Activated CD8-positive, alpha-beta memory T cell treated with anti-CD3 and anti-CD28 coated beads for 1 hour (primary cell): ENCODE data around the gene B3GALNT2.
"Not testable (repeated sequence)": the region's sequence is repeated elsewhere in the genome, so short reads cannot be mapped to it uniquely, and the experiment has no call there.

Experiments used
- DNase-seq, 2 donors: peaks; one replicate each; pipeline ENCODE4 v3.0.0-alpha.2; 2020; ENCODE audit warnings: low read depth in 1 of 2; ENCODE audit errors: extremely low read depth in 1 of 2

B3GALNT2 gene

GRCh38 chr1:235504494-235505222 lies 406 bp upstream of the B3GALNT2 start:
- peak; percentile 93 to 96 for DNase-seq

DNA sequence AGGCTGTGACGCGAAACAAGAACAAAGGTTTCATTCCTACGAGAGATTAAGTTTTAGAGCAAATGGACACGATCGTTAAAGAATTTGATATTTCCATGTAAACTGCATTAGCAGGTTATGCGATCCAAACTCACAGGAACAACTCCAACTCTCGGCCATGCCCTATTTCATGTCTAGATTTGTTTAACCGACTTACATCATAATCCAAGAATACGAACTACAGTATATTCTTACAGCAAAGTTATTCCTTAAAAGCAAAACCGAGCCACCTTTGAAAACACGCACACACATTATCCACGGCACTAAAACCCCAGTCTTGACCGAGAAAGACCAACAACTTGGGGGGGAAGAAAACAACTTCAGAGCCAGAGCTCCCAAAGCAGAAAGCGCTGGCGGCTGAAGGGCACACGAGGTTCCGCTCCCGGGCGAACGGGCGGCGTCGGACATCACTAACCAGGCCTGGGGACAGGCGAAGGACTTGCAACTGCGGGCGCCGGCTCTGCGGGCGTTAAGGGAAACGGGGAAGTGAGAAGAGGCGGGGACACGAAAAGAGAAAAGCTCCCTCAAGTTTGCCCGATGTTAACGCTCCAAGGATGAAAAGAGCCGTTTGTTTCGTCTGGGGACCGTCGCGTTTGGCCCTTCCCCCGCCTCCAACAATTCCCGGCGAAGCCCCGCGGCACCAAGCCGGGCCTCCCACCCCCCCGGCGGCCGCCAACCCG lies 690 bp downstream of the B3GALNT2 start:
- no peak for DNase-seq

- no peak for DNase-seq
Observed at GRCh38 chr1:235502601-235503402, 1.4 kb downstream of the B3GALNT2 start.

- DNase-seq, result no peak
Observed at GRCh38 chr1:235500971-235501540, 3.2 kb downstream of the B3GALNT2 start.

DNA sequence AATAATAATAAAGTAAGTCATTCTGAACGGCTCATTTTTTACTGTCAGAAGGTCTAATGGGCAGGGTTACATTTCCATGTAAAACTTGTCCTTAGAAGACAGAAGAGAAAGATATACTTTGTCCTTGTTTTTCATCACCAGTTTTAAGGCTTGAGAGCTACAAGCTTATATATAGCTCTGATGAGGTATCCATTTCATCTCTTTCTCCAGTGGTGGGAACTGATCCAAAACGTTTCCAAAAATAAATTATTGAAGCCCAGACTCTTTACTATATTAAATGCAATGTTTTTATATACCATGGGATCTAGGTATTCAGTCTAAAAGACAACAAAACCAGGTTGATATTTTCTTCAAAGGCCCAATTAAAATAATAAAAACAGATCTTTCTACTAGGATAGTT lies 8.7 kb downstream of the B3GALNT2 start:
- no peak for DNase-seq

GRCh38 chr1:235495030-235495429 lies 9.2 kb downstream of the B3GALNT2 start:
- no peak for DNase-seq

- no peak for DNase-seq
Observed at GRCh38 chr1:235494531-235494930, 9.7 kb downstream of the B3GALNT2 start.

GRCh38 chr1:235491644-235492043 lies 12.6 kb downstream of the B3GALNT2 start:
- DNase-seq, result no peak

DNA sequence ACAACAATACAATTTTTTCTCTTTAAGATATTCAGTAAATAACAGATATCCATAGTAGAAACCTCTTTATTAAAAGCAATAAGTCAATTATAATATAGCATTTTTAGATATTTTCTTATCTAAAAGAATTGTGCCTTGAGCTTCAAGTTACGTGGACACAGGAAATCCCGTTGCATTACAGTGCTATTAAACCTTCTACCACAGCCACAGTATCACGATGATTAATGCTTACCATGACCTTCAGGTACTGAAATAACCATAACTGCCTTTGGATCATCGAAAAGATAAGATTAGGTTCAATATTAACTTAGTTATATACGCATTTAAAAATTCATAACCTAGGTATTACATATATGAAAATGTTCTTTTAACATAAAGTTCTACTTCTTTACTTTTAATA lies 17.9 kb downstream of the B3GALNT2 start:
- no peak for DNase-seq

DNA sequence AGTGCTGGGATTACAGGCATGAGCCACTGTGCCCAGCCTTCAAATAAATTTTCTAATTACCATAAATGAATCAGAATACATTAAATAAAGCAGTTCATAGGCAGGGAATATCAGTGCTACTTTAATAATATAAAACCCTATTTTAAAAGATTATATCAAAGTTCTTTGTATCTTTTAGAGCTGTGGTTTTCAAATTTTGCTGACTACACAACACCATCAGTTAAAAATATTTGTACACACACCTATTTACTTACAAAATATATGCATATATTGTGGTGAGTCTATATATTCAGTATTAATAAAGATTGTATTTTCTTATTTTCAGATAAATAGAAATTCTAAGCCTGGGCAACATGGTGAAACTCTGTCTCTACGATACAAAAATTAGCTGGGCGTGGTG lies 18.7 kb downstream of the B3GALNT2 start:
- DNase-seq, result no peak

DNA sequence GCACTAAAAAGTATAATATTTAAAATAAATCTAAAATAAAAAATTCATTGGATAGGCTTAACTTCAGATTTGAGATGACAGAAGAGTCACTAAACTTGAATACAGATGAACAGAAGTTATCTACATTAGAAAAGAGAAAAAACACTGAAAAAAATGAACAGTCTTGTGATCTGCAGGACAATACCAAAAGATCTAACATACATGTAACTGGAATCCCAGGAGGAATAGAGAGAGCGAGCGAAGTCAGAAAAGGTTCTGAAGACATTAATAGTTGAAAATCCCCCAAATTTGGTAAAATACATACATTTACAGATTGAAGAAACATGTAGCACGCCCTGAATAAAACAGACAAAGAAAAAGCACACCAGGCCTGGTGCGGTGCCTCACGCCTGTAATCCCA lies 21.2 kb downstream of the B3GALNT2 start:
- no peak for DNase-seq

DNA sequence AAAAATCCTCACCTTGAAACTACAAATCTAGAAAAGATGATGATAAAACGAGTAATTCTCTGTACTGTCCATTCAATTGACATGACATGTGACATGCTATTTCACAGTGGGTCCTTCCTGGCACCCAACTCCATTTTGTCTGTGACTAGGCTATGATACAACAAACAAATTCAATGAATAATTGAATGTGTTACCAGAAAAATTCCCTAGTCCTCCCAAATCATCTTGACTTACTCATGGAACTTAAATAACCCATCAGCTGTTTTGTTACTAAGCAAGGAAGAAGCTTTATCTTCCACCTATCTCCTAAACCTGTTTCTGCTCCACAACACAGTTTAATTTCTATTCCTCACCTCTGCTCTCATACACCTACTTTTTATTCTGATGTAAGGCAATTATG lies 30.4 kb downstream of the B3GALNT2 start:
- DNase-seq, result no peak

- no peak for DNase-seq
Observed at GRCh38 chr1:235470741-235471439, 33.4 kb downstream of the B3GALNT2 start.

- DNase-seq, result not testable (repeated sequence)
Observed at GRCh38 chr1:235469897-235470296, 34.4 kb downstream of the B3GALNT2 start.

- DNase-seq, result no peak
Observed at GRCh38 chr1:235468970-235469369, 35.3 kb downstream of the B3GALNT2 start.

GRCh38 chr1:235468004-235468403 lies 36.2 kb downstream of the B3GALNT2 start:
- no peak for DNase-seq

GRCh38 chr1:235465066-235465465 lies 39.2 kb downstream of the B3GALNT2 start:
- DNase-seq, result no peak

- DNase-seq, result not testable (repeated sequence)
Observed at GRCh38 chr1:235462832-235463231, 41.4 kb downstream of the B3GALNT2 start.

- no peak for DNase-seq
Observed at GRCh38 chr1:235461954-235462353, 42.3 kb downstream of the B3GALNT2 start.

DNA sequence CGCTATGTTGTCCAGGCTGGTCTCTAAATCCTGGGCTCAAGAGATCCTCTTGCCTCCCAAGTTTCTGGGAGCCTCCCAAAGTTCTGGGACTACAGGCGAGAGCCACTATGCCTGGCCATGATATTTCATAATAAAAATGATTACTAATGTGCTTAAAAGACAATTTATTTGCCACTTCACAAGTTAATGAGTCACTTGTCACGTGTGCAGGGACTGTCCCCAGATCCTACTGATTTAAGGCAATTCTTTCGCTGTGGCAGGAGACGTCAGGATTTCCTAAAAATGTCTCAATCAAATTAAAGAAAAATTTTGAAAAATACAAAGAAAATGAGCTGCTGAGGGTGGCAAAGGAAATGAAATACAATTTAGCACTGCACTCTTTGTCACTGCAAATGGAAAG lies 43.5 kb downstream of the B3GALNT2 start:
- DNase-seq, result no peak

- DNase-seq, result not testable (repeated sequence)
Observed at GRCh38 chr1:235457856-235458255, 46.4 kb downstream of the B3GALNT2 start.
